H1 (cell line): Measurements from ENCODE around the gene TYSND1. TPM values are rescaled to one million over a fixed set of nuclear protein-coding genes. Genes with fewer than 3 reads are reported as not detected.

Source experiments
- ATF2 ChIP-seq: IDR thresholded peaks from 2 replicates; pipeline ENCODE4 v1.6.1; 2012; ENCODE audit warnings: low read length, inconsistent platforms
- CHD1 ChIP-seq: IDR thresholded peaks from 2 replicates; pipeline ENCODE4 v1.6.1; 2012; ENCODE audit warnings: low read depth, low read length, improper control_type of control experiment
- CHD7 ChIP-seq: fragments of 300-600 bp; sonication (generic); IDR thresholded peaks from 2 replicates; pipeline ENCODE4 v1.7.1; 2012; ENCODE audit warnings: low read length, moderate library complexity, mild to moderate bottlenecking, inconsistent platforms; ENCODE audit not compliant: insufficient replicate concordance
- EZH2 ChIP-seq: fragments of 200-600 bp; sonication (generic); IDR thresholded peaks from 2 replicates; pipeline ENCODE4 v1.7.1; 2012; ENCODE audit warnings: low read depth, mild to moderate bottlenecking, moderate library complexity, low read length, inconsistent platforms; ENCODE audit not compliant: severe bottlenecking
- GABPA ChIP-seq: IDR thresholded peaks from 2 replicates; pipeline ENCODE4 v1.6.1; 2011; ENCODE audit warnings: mild to moderate bottlenecking, low read length, moderate library complexity, borderline replicate concordance; ENCODE audit not compliant: insufficient read depth
- JUN ChIP-seq: IDR thresholded peaks from 2 replicates; pipeline ENCODE4 v1.6.1; 2011; ENCODE audit warnings: low read depth, mild to moderate bottlenecking, improper control_type of control experiment, low read length
- NANOG ChIP-seq: IDR thresholded peaks from 2 replicates; pipeline ENCODE4 v1.6.1; 2011; ENCODE audit warnings: low read length, low read depth, mild to moderate bottlenecking, inconsistent platforms; ENCODE audit not compliant: insufficient read depth, poor library complexity, severe bottlenecking
- POLR2A ChIP-seq, 2 experiments: IDR thresholded peaks; 1 replicate in 1 of 2; 2 replicates in 1 of 2; pipeline ENCODE4 v1.6.1; 2011; ENCODE audit warnings: low read depth in 2 of 2, low read length in 2 of 2, mild to moderate bottlenecking in 2 of 2; ENCODE audit errors: control extremely low read depth in 1 of 2
- TCF12 ChIP-seq: IDR thresholded peaks from 2 replicates; pipeline ENCODE4 v1.6.1; 2011; ENCODE audit warnings: low read depth, mild to moderate bottlenecking, low read length
- YY1 ChIP-seq: IDR thresholded peaks from 2 replicates; pipeline ENCODE4 v1.6.1; 2011; ENCODE audit warnings: low read depth, mild to moderate bottlenecking, low read length
- ZNF274 ChIP-seq: IDR thresholded peaks from 2 replicates; pipeline ENCODE4 v1.7.0; 2012; ENCODE audit warnings: low read length, borderline replicate concordance; ENCODE audit errors: extremely low read depth
- polyA plus RNA-seq, 7 experiments: library from polyadenylated mRNA; depleted of rRNA in 3 of 7; stranded (reverse) in 5 of 7; unstranded in 2 of 7; fragments of >200 nt in 5 of 7; fragments of 200-250 nt in 2 of 7; gene quantifications; 1 replicate in 5 of 7; 2 replicates in 1 of 7; 4 replicates in 1 of 7; pipeline versions ENCODE4 v1.2.1 to v1.2.3, GENCODE V29; 2011 to 2013; ENCODE audit warnings: missing spikeins in 2 of 7, mixed read lengths in 2 of 7
- total RNA-seq: library from RNA; stranded (reverse); fragmentation: NEBNext Ultra II Directional; extraction: Animal tissue kit (Norgen Biotek cat#: 25700); gene quantifications from 2 replicates; pipeline ENCODE4 v1.2.1, GENCODE V29; 2021

The TYSND1 gene
- total and polyA plus RNA-seq, 2 of the 8 experiments (the other 6 are each of a cell fraction or from before 2014, with no cell fraction given), result 11.9 to 15.0 TPM

- TF ChIP-seq CHD7, result no peak
- no peak for TF ChIP-seq JUN
- no peak for TF ChIP-seq ZNF274
- no peak for TF ChIP-seq ATF2
- no peak for TF ChIP-seq POLR2A (IDR thresholded peaks at IDR 0.05; ENCODE audit: control extremely low read depth in 1 of 2, low read depth in 2 of 2, low read length in 2 of 2)
- no peak for TF ChIP-seq YY1
- TF ChIP-seq CHD1, result no peak
- TF ChIP-seq NANOG, result no peak
- no peak for TF ChIP-seq TCF12
- no peak for TF ChIP-seq GABPA
- TF ChIP-seq EZH2, result no peak
These were observed 29.0 kb upstream of the TYSND1 start (continued) for GRCh38 chr10:70175516-70175915.
